Sciatic nerve (tissue), 2 donors: ENCODE results near the gene TMEM266. TPM values are rescaled to one million over a fixed set of nuclear protein-coding genes. Genes with fewer than 3 reads are reported as not detected.

ENCODE experiments used
- ATAC-seq: fragments of 200-7000 bp; cut with Tn5 transposase; one replicate; pipeline ENCODE4 v1.9.1; 2020; ENCODE audit warnings: mild to moderate bottlenecking, moderate library complexity
- DNase-seq: peaks from one replicate; pipeline ENCODE4 v3.0.0-alpha.2; 2020; ENCODE audit warnings: low spot score
- intact Hi-C: fragments of 100-400 bp; cut with DNase I; formaldehyde crosslinking; loops from one replicate; pipeline ENCODE4 v1.14.2; 2022
- total RNA-seq: library from RNA; stranded (reverse); fragmentation: NEBNext Ultra II Directional; extraction: Animal tissue kit (Norgen Biotek cat#: 25700); gene quantifications from one replicate; pipeline ENCODE4 v1.2.1, GENCODE V29; 2021
- donor health status: DM: no; HTN: no; CAD: no.
- donor health status: DM: no; HTN: no; CAD: no.

Gene TMEM266
- total RNA-seq, 1 donor from 2014 or later, result 0.22 TPM

DNA sequence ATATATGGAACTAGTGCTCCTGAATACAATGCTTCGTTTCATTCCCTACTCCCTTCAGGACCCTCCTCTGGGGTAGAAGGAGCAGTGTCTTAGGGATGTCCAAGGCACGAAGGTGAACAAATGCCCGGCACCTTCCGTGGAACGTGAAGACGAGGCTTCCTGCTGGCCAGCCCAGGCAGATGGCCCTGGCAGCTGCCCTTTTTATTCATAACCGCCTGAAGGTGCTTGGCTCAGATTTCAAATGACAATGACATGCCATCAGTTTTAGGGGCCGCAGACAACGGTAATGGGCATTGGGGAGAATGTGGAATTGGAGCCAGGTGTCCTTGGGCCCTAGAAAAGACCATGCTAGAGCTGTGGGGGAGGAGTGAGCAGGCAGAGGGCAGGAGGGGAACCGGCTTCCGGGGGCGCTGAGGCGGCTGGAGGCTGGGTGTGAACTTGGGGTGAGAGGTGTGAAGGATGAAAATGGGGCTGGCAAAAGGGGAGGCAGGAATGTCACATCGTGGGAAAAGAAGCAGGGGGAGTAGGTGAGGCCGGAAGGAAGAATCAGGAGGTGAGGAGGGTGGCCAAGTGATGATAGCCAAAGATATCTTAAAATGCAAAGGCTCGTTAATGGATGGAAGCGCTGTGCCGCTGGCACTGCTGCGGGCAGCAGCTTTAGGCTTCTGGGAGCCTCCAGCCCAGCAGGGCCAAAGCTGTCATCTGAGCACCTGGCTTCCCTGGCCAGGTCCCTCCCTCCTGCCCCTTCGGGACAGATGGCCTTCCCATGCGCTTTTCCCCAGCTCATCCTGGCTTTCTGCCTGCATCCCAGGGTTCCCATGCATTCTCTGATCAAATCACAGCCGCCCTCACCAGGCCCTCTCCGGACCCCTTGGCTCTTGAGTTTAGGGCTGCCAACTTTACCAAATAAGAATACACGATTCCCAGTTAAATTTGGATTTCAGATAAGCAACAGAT is 93.7 kb downstream of the TMEM266 start:
- no peak for ATAC-seq
- intact Hi-C loops, result no loop called here
- no peak for DNase-seq

DNA sequence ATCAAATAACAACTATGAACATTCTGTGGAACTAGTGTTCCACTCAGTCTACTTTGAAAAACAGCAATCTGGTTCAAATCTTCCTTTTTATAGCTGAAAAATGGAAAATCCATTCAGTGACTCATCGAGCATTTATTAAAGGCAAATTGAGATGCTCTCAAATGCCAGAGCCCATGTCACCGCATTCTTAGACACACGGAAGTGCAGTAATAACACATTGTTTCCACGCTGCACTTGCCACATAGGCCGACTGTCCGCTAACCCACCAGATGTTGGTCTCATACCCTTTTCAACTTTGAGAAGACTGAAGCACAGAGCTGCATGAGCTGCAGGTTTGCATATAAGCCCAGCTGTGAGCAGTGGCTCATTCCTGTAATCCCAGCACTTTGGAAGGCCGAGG is 95.9 kb downstream of the TMEM266 start:
- ATAC-seq (no peak), DNase-seq (no peak)
- intact Hi-C loops, result no loop called here

DNA sequence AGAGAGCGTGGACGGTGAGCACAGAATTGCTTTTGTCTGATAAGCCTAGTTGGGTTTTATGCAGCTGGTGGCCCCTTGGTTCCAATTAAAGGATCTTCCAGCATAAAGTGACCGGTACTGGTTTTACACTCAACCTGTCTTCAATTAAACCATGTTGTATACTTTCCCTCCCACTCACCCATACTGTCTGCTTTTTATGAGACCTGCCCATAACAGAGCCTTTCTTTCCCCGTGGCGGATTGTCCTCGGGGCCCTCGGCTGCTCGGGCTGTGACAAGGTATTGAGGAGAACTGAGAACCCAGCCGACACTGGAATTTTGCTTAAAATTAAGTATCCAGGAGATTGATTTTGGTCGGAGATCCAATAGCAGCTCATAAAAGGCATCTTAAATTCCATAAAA is 98.4 kb downstream of the TMEM266 start:
- DNase-seq (no peak), ATAC-seq (no peak)
- intact Hi-C loops, result no loop called here

DNA sequence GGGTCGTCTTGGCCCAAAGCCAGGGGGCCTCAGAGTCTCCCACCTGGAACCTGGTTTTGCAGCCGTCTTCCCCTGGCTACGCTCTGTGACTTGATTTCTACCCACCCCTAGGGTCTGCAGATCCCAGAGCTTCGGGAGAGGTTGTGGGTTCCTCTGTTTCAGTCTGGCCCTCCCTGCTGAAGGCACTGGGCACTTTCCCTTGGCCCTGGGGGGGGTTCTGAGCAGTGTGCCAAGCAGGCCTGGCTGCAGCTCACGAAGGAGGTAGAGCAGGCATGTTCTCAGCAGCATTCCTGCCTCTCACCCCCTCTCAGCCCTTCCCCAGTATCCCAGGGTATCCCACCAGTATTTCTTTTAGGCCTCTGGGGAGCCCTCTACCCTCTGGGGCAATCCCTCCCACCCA is 99.0 kb downstream of the TMEM266 start:
- ATAC-seq (no peak), DNase-seq (no peak)
- intact Hi-C loops, result no loop called here

DNA sequence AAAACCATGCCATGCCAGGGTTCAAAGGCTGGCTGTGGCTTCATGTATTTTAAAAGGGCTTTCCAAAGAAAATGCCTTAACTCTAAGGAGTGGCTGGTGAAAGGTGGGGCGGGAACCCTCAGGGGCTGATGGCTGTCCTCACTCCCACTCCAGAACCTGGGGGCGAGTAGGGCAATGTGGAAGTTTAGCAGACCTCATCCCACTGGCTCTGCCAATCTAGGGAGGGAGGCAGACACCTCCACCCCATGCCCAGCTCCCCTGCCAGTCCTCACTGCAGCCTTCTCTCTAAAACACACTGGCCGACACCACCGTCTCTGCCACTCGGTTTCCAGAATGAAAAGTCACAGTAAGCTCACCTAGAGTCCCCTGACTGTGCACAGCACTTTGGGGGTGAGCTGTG is 99.5 kb downstream of the TMEM266 start:
- intact Hi-C loops, result no loop called here
- DNase-seq (no peak), ATAC-seq (no peak)

DNA sequence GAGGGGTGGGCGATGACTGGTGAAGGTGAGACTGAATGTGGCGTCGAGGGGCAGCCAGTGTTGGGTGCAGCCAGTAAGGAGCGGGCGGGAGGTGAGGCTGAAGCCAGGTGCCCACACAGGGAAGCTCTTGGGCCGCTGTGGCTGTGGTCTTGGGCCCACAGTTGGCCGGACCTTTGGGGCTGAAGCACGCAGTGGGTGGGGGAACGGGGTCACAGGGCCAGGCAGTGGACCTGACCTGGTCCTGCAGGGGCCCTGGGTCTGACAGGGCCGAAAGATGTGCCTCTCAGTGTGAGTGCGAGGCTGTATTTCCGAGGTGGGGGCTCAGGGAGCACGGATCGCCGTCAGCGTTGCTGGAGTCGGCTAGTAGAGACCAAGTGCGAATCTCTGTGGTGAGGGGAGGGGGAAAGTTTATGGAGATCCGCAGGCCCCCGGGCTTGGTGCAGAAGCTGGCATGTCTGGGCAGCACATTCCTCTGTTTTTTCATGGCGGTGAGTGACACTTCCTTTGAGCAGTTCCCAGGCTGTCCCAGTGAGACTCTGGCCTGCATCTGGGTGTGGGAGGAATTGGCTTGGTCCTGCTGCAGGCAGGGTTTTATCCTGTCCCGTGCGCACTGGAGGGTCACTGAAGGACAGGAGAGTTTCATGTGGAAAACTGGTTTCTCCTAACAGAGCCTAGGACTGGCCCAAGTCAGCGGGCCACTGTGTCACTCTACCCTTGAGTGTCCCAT is 100.8 kb downstream of the TMEM266 start:
- DNase-seq, result no peak
- intact Hi-C loops, result no loop called here
- peak; percentile 9 for ATAC-seq

DNA sequence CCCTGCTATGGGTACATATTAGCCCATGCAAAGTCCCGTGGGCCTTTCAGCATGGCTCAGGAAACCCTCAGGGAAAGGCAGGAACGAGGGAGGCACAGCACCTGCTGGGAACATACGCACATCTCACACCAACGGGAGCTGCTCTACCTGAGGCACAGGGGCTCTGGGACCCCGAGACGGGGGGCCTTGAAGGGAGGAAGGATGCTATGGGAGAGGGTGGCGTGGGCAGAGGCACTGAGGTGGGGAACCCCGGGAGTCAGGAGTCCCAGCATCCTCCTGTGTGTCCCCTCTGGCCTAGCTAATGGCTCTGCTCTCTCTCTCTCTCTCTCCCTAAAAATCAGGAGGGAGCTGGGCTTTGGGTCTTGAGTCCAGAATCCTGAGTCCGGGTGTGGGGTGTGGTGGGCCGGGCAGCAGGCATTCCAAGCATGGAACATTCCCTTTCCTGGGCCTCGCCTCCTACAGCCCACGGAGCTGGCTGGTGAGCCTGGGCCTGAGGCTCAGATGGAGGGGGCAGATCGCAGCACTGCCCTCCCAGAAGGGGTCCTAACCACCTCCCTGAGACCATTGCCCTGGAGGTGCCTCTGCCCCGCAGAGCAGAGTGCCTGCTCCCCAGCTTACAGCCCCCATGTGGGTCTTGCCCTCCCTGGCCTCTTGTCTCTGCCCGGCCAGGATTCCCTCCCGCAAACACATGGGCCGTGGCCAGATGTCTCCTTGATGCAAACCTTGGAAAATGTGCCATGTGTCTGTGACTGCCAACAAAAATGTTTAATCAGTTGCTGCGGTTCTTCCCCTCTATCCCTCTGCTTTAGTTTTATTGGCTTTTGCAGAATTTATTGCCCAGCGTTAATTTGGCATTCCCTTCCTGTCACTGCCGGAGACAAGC is 101.6 kb downstream of the TMEM266 start:
- intact Hi-C loops, result no loop called here
- DNase-seq (no peak), ATAC-seq (peak; percentile 36)

DNA sequence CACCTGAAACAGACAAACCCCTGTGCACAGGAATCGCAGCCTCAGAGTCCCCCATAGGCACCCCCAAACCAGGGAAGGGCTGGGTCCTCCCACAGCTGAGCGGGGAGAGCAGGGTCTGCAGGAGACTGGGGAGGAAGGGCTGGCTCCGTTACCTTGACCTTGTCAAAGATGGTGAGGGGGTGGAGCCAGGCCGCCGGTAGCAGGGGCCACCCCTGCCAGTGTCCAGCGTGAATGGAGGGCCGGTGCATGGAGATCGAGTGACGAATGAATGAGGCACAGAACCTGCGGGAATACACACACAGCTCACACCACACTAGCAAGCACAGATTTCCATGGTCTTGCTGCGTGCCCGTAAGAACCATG is 102.2 kb downstream of the TMEM266 start:
- ATAC-seq (no peak), DNase-seq (no peak)
- intact Hi-C loops, result no loop called here

DNA sequence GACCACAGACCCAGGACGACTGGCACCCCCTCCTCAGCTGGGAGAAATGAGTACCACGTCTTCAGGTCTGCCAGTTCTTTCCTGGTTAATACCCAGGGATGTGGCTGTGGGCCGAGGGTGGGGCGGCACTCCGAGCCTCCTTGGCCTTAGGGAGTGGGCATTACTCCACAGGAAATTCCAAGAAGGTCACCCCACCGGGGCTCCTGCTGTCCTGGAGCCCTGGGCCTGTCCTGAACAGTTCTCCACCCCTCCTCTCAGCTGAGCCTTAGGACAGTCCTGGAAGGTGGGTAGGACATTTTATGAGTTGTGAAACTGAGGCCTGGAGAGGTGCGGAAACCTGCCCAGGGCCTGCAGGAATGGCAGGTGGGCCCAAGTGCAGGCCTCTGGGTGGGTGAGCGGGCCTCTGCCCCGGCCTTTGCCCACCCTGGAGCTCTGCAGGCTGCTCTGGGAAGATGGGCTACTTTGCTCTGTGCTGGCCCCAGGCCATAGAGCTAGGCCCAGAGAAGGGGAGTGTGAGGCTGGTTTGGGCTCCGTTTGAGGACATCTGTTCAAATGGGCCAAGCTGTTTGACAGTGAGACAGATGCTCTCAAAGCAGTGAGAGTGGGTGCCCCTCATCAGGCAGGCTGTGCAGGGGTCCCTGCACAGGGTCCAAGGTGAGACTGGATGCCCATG is 103.1 kb downstream of the TMEM266 start:
- ATAC-seq (peak; percentile 20), DNase-seq (no peak)
- intact Hi-C loops, result no loop called here

DNA sequence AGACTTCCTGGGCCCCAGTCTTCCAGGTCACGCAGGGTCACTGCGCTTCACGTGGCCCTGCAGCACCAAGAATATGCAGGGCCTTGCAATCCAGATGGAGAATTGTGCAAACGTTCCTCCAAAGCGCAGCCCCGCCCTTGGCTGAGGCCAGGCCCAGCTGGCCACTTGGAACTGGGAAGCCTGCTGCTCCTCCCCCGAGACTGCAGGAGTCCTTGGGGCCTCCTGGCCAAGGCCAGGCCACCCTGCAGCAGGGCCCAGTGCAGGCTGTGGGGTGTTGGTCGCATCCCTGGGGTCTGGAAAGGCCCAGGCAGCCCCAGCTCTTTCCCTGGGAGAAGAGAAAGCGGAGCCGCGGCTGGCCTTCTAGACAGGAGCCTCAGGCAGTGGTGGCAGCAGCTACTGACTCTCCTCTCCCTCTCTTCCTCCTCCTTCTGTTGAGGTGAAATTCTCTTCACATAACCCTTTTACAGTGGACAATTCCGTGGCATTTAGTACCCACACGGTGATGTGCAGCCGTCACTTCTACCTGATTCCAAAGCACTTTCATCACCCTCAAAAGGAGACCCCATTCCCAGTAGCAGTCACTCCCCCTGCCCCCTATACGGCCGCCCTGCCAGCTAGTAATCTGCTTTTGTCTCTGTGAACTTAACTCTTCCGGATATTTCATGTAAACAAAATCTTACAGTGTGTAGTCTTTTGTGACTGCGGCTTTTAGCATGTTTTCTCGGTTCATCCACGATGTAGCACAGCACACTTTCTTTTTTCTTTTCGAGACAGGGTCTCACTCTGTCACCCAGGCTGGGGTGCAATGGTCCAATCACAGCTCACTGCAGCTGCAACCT is 103.9 kb downstream of the TMEM266 start:
- intact Hi-C loops, result no loop called here
- DNase-seq (no peak), ATAC-seq (peak; percentile 83)

DNA sequence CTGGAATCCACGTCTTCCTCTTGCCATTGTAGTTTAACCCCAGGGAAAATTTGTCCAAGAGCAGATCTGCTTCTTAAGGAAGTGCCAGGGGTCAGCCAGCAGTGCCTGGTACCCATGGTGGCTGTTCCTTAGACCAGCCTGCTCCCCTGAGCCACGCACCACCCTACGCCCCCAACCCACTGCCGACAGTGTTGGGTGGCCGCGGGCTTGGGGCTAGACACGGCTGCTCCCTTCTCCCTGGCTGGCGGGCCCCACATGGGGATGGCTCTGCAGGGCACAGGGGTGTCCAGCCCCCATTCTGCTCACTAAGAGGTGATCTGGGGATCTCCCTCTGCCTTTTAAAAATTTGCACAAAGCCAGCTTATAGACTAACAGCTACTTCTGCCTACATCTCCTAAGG is 104.8 kb downstream of the TMEM266 start:
- no peak for ATAC-seq
- no peak for DNase-seq
- intact Hi-C loops, result no loop called here

DNA sequence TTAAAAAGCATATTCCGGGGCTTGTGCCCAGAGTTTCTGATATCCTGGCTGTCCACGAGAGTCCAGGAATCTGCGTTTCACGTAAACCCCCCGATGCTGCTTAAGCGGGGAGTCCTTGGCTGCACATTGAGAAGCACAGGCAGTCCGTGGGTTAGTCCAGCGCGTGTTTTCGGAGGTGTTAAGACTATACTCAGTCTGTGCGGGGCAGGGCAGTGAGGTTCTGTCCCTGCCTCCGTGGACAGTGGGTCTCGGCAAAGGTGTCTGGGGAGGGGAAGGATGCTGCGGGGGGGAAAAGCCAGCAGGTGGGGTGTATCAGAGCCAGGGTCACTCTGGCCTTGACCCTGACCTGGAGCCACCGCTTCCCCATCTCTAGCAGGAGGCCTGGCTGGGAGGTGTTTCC is 106.2 kb downstream of the TMEM266 start:
- ATAC-seq, result no peak
- DNase-seq, result no peak
- intact Hi-C loops, result no loop called here

DNA sequence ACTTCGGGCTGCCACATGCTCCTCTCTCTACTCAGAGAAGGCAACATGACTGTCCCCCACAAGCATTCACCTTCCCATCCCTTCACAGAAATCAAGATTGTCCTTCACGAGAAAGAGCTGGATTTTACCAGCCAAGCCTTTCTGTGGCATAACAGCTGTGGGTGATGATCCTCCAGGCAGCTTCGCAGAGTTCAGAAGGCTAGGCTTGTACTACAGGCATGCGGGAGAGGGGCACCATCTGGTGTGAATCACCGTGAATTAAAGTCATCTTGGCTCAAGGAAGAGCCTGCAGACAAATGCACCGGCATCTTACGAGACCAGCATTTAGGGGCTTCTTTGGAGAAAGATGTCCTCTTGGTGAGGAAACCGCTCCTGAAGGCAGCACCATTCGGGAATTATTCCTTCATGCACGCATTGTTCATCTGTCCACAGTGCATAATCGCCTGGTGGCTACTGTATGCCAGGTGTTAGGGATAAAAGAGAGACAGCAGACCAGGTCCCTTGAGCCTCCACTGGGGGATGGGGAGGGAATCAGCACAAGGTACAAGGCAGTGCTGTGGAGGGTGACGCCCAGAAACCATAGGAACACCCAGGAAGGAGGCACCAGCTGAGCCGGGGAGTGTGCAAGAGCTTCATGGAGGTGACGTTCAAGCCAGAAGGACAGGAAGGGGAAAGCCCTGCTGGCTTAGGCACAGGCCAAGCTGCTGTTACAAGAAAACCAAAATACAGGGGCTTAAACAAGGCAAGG is 108.6 kb downstream of the TMEM266 start:
- intact Hi-C loops, result no loop called here
- DNase-seq, result no peak
- no peak for ATAC-seq

DNA sequence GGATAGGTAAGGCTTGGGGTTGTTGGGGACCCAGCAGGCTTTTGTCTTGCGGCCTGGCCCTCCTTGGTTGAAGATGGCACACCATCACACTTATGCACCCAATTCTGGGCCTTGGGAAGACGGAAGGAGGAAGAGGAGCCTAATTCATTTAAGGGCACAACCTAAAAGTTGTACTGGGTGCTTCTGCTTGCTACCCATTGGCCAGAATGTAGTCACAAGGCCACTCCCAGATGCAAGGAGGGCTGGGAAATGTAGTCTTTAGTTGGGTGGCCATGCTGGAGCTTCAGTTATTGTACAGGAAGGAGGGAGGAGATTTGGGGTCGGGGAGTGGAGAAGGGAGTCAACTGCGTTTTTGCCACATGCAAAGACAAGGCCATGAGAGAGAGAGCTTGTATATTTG is 109.2 kb downstream of the TMEM266 start:
- ATAC-seq, result peak; percentile 40
- intact Hi-C loops, result no loop called here
- DNase-seq, result no peak

DNA sequence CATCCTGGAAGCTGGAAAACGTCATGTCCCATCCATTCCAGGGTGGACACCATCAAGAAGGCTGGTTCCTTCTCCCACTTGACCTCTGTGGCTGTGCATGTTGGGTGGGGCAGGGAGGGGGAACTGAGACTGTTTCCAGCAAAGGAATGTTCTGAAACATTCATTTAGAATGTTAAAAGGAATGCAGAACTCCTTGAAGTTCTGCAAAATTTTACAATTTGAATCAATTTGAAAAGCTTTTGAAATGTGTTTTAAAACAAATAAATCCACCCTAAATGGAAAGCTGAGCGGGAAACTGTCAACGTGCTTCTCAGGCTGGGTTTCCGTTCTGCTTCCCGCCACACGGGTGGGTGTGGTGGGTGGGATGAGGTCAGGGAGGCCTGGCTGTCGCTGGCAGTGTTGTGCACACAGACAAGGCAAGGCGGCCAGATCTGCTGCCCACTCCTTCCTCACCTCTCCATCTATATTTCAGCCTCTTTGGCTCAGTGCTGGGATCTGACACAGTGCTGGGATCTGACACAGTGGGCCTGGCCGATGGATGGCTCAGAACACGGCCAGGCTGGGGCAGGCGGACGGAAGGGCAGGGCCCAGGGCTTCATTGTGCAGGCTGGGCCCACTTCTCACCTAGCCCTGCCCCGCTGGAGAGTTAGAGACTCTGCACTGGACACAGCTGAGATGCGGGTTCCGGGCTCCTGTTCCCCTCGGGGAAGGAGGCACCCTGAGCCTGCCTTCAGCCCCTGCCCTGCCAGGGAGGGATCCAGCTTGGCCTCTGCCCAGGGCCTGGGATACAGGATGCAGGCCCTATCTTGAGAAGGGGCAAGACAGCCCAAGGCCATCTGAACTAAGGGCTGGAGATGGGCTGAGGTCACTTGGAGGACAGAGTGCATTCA is 110.4 kb downstream of the TMEM266 start:
- ATAC-seq (peak; percentile 39), DNase-seq (no peak)
- intact Hi-C loops, result no loop called here

DNA sequence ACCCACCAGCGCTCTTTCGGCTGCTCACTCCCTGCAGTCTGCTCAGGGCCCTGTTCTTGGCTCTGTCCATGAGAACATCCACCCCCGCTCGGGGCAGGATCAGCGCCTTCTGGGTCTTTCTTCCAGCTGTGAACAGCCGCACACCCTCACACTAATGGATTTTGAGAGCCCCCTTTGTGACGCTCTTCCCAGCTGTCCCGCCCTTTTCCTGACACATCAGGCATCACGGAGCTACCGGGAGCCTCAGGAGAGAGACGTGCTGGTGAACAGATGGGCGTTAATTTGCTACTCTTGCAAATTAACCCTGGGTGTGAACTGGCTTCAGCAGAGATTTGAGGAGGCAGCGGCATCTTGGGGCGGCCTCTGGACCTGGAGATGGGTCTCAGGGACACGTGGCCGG is 113.0 kb downstream of the TMEM266 start:
- ATAC-seq (no peak), DNase-seq (no peak)
- intact Hi-C loops, result no loop called here
